ENCODE measurements around the gene MGMT. TPM values are rescaled to one million over a fixed set of nuclear protein-coding genes. Genes with fewer than 3 reads are reported as not detected.

The MGMT gene
- total RNA-seq, 1 donor from 2014 or later: 22.1 TPM

GRCh38 chr10:129758207-129759021 is 291.4 kb downstream of the MGMT start:
- no peak for DNase-seq (ENCODE audit: low spot score)

GRCh38 chr10:129759214-129760002 is 292.4 kb downstream of the MGMT start:
- DNase-seq (ENCODE audit: low spot score): no peak

GRCh38 chr10:129760003-129760315 is 292.9 kb downstream of the MGMT start:
- DNase-seq (ENCODE audit: low spot score): no peak

GRCh38 chr10:129760416-129760815 is 293.4 kb downstream of the MGMT start:
- no peak for DNase-seq (ENCODE audit: low spot score)

- no peak for DNase-seq (ENCODE audit: low spot score)
These were observed 294.3 kb downstream of the MGMT start for GRCh38 chr10:129761197-129761972.

GRCh38 chr10:129761981-129762956 is 295.2 kb downstream of the MGMT start:
- DNase-seq (ENCODE audit: low spot score): no peak

- no peak for DNase-seq (ENCODE audit: low spot score)
These were observed 297.2 kb downstream of the MGMT start for GRCh38 chr10:129764011-129764900.

- no peak for DNase-seq (ENCODE audit: low spot score)
These were observed 298.0 kb downstream of the MGMT start for GRCh38 chr10:129764901-129765663.

- DNase-seq (ENCODE audit: low spot score): no peak
These were observed 298.9 kb downstream of the MGMT start for GRCh38 chr10:129765664-129766550.

- no peak for DNase-seq (ENCODE audit: low spot score)
These were observed 299.8 kb downstream of the MGMT start for GRCh38 chr10:129766611-129767550.

- no peak for DNase-seq (ENCODE audit: low spot score)
These were observed 300.7 kb downstream of the MGMT start for GRCh38 chr10:129767751-129768150.

- no peak for DNase-seq (ENCODE audit: low spot score)
These were observed 301.7 kb downstream of the MGMT start for GRCh38 chr10:129768437-129769355.

- no peak for DNase-seq (ENCODE audit: low spot score)
These were observed 302.5 kb downstream of the MGMT start for GRCh38 chr10:129769381-129770116.

- DNase-seq (ENCODE audit: low spot score): no peak
These were observed 303.2 kb downstream of the MGMT start for GRCh38 chr10:129770286-129770685.

- no peak for DNase-seq (ENCODE audit: low spot score)
These were observed 304.0 kb downstream of the MGMT start for GRCh38 chr10:129771024-129771423.

Data from umbilical cord (tissue), 2 donors.